HepG2 (cell line): ENCODE data around the gene KCNMB2. TPM values are rescaled to one million over a fixed set of nuclear protein-coding genes. Genes with fewer than 3 reads are reported as not detected.

Experiments used
- ATAC-seq: fragments of 200-7000 bp; cut with Tn5 transposase; 3 replicates; pipeline ENCODE4 v1.9.1; 2020; ENCODE audit warnings: mild to moderate bottlenecking, moderate library complexity
- BruUV-seq: library from RNA; stranded (reverse); fragments of 400-500 nt; replicated peaks from 2 replicates; lab custom pipeline; 2021; lab: Mats Ljungman, UMichigan
- CTCF ChIA-PET: fragments of 300-600 bp; formaldehyde crosslinking; extraction: SDS; loops from one replicate; lab custom pipeline; 2021; ENCODE audit warnings: low total read pairs, inconsistent platforms, low intra/inter-chr PET ratio; lab: Yijun Ruan, JAX
- POLR2A ChIA-PET: fragments of 350-600 bp; sonication (Branson Sonifier 250); formaldehyde crosslinking; loops from one replicate; lab custom pipeline; 2020; ENCODE audit warnings: antibody characterized with exemption, inconsistent platforms; lab: Yijun Ruan, JAX
- DNase-seq: peaks from one replicate; pipeline ENCODE4 v3.0.0-alpha.2; 2015; ENCODE audit warnings: low spot score
- FAIRE-seq: peaks from 3 replicates; lab custom pipeline; 2011; peaks lifted over from hg19 to GRCh38; lab: Jason Lieb, UNC
- H2AFZ ChIP-seq: one replicate; pipeline ENCODE4 v1.6.1; 2011; ENCODE audit warnings: low read length, inconsistent platforms
- H3K27ac ChIP-seq: fragments of 300-600 bp; 3 replicates; pipeline ENCODE4 v1.8.0; 2011; ENCODE audit warnings: mixed run types, mild to moderate bottlenecking, mixed read lengths, low read length, inconsistent platforms; ENCODE audit not compliant: insufficient read depth; ENCODE audit errors: extremely low read length
- H3K27me3 ChIP-seq, 2 experiments: fragments of 200-600 bp in 1 of 2; 2 replicates in 1 of 2; 3 replicates in 1 of 2; pipeline versions ENCODE4 v1.6.0 to v1.8.0; 2011; ENCODE audit warnings: low read length in 2 of 2, mild to moderate bottlenecking in 2 of 2, moderate library complexity in 2 of 2, inconsistent platforms in 1 of 2; ENCODE audit not compliant: insufficient read depth in 2 of 2, control insufficient read depth in 1 of 2
- H3K36me3 ChIP-seq, 2 experiments: fragments of 200-600 bp in 1 of 2; replicated peaks in 1 of 2; 2 replicates in 1 of 2; 3 replicates in 1 of 2; pipeline versions ENCODE4 v1.5.1 to v1.8.0; 2011; ENCODE audit warnings: low read length in 2 of 2, inconsistent platforms in 1 of 2; ENCODE audit not compliant: insufficient read depth in 2 of 2, control insufficient read depth in 1 of 2
- H3K4me1 ChIP-seq: 2 replicates; pipeline ENCODE4 v1.5.1; 2012; ENCODE audit warnings: low read length, inconsistent platforms; ENCODE audit not compliant: insufficient read depth
- H3K4me2 ChIP-seq: 2 replicates; pipeline ENCODE4 v1.6.0; 2011; ENCODE audit warnings: low read depth, low read length, inconsistent platforms
- H3K4me3 ChIP-seq, 3 experiments: fragments of 200-600 bp in 1 of 3; sonication (generic), shearing (Covaris generic) in 1 of 3; replicated peaks in 1 of 3; 2 replicates each; pipeline ENCODE4 v1.5.1; 2011 to 2016; ENCODE audit warnings: low read length in 3 of 3, inconsistent platforms in 2 of 3, low read depth in 2 of 3, mild to moderate bottlenecking in 2 of 3, control low read depth in 1 of 3, mixed read lengths in 1 of 3; ENCODE audit not compliant: insufficient read depth in 1 of 3
- H3K79me2 ChIP-seq: one replicate; pipeline ENCODE4 v1.6.1; 2011; ENCODE audit warnings: low read length, inconsistent platforms; ENCODE audit not compliant: insufficient read depth
- H3K9ac ChIP-seq: 2 replicates; pipeline ENCODE4 v1.6.0; 2011; ENCODE audit warnings: mild to moderate bottlenecking, low read depth, low read length, inconsistent platforms; ENCODE audit not compliant: insufficient read depth
- H3K9me3 ChIP-seq: 2 replicates; pipeline ENCODE4 v1.5.1; 2012; ENCODE audit warnings: mild to moderate bottlenecking, low read length
- H4K20me1 ChIP-seq: 2 replicates; pipeline ENCODE4 v1.6.0; 2011; ENCODE audit warnings: inconsistent platforms, mild to moderate bottlenecking, low read length, moderate library complexity; ENCODE audit not compliant: insufficient read depth
- ARNT2 ChIP-seq: sonication (generic); formaldehyde crosslinking; IDR thresholded peaks from 2 replicates; pipeline ENCODE4 v1.8.0; 2022; ENCODE audit warnings: mild to moderate bottlenecking, low read depth, missing genetic modification reagents, moderate library complexity
- ELF3 ChIP-seq: IDR thresholded peaks from 2 replicates; pipeline ENCODE4 v1.6.1; 2016; ENCODE audit warnings: missing genetic modification reagents, missing compliant biosample characterization
- IRX3 ChIP-seq: sonication (generic); formaldehyde crosslinking; IDR thresholded peaks from 2 replicates; pipeline ENCODE4 v1.8.1; 2023; ENCODE audit warnings: mild to moderate bottlenecking, low read depth, missing genetic modification reagents, borderline replicate concordance
- ISL2 ChIP-seq: sonication (generic); formaldehyde crosslinking; IDR thresholded peaks from 2 replicates; pipeline ENCODE4 v1.5.0; 2020; ENCODE audit warnings: missing genetic modification reagents
- MED1 ChIP-seq: sonication (generic); formaldehyde crosslinking; IDR thresholded peaks from 2 replicates; pipeline ENCODE4 v1.4.0; 2020; ENCODE audit warnings: missing genetic modification reagents
- MEF2D ChIP-seq: sonication (generic); formaldehyde crosslinking; IDR thresholded peaks from 2 replicates; pipeline ENCODE4 v1.5.1; 2020; ENCODE audit warnings: mild to moderate bottlenecking, missing genetic modification reagents
- NCOA2 ChIP-seq: sonication (generic); formaldehyde crosslinking; IDR thresholded peaks from 2 replicates; pipeline ENCODE4 v1.8.0; 2022; ENCODE audit warnings: inconsistent platforms
- NR2F1 ChIP-seq, 2 experiments: fragments of 450-650 bp in 1 of 2; formaldehyde crosslinking in 1 of 2; IDR thresholded peaks; 2 replicates each; pipeline versions ENCODE4 v1.5.0 to v1.6.1; 2016 to 2020; ENCODE audit warnings: mild to moderate bottlenecking in 1 of 2, missing compliant biosample characterization in 1 of 2, missing genetic modification reagents in 1 of 2, moderate library complexity in 1 of 2
- RAD21 ChIP-seq: fragments of 450-650 bp; formaldehyde crosslinking; IDR thresholded peaks from 2 replicates; pipeline ENCODE4 v1.5.0; 2020; ENCODE audit warnings: mild to moderate bottlenecking
- STAT5B ChIP-seq: sonication (generic); formaldehyde crosslinking; IDR thresholded peaks from 2 replicates; pipeline ENCODE4 v1.4.0; 2020; ENCODE audit warnings: missing genetic modification reagents
- ZNF251 ChIP-seq: sonication (generic); formaldehyde crosslinking; IDR thresholded peaks from 2 replicates; pipeline ENCODE4 v1.9.0; 2021; ENCODE audit warnings: mild to moderate bottlenecking, missing genetic modification reagents
- ZNF335 ChIP-seq: sonication (generic); formaldehyde crosslinking; IDR thresholded peaks from 2 replicates; pipeline ENCODE4 v1.4.0; 2020; ENCODE audit warnings: missing genetic modification reagents
- ZNF552 ChIP-seq: sonication (generic); formaldehyde crosslinking; IDR thresholded peaks from 2 replicates; pipeline ENCODE4 v1.9.0; 2022; ENCODE audit warnings: missing genetic modification reagents, mild to moderate bottlenecking, borderline replicate concordance
- WGBS: methylation state at CpG from one replicate; pipeline ENCODE4 v1.1.6; 2017; ENCODE audit warnings: low lambda C conversion rate; 5-methylcytosine and 5-hydroxymethylcytosine counted together
- in situ Hi-C: cut with HindIII; loops from 2 replicates; pipeline ENCODE4 v1.10.0; 2017; ENCODE audit warnings: low pct_unique_long_range_greater_than_20kb; ENCODE audit not compliant: extremely low pct_ligation_motif_present
- intact Hi-C: fragments of 100-400 bp; cut with micrococcal nuclease; formaldehyde crosslinking; loops from one replicate; pipeline ENCODE4 v1.10.0; 2022; ENCODE audit not compliant: unreplicated experiment
- polyA plus RNA-seq, 8 experiments: library from polyadenylated mRNA; depleted of rRNA in 3 of 8; stranded (reverse) in 7 of 8; unstranded in 1 of 8; fragments of >200 nt; fragmentation: Illumina TruSeq in 4 of 8; extraction: Trizol in 4 of 8; gene quantifications; 2 replicates each; pipeline versions ENCODE4 v1.2.1 to v1.2.3, GENCODE V29; 2011 to 2016; ENCODE audit warnings: low read depth in 4 of 8, missing spikeins in 1 of 8, mixed read lengths in 1 of 8; ENCODE audit not compliant: insufficient read depth in 1 of 8
- total RNA-seq, 5 experiments: library from RNA; depleted of rRNA; stranded (reverse); fragments of >200 nt; fragmentation: Illumina TruSeq; extraction: Trizol; gene quantifications; 2 replicates each; pipeline ENCODE4 v1.2.3, GENCODE V29; 2016; ENCODE audit warnings: low read depth in 1 of 5
- TF ChIP-seq, protein P1 (sequence below): fragments of 450-650 bp; IDR thresholded peaks from 2 replicates; pipeline ENCODE4 v1.6.1; 2017

KCNMB2 gene
- total and polyA plus RNA-seq, 2 of the 13 experiments (the other 11 are each of a cell fraction or from before 2014, with no cell fraction given): not detected

DNA sequence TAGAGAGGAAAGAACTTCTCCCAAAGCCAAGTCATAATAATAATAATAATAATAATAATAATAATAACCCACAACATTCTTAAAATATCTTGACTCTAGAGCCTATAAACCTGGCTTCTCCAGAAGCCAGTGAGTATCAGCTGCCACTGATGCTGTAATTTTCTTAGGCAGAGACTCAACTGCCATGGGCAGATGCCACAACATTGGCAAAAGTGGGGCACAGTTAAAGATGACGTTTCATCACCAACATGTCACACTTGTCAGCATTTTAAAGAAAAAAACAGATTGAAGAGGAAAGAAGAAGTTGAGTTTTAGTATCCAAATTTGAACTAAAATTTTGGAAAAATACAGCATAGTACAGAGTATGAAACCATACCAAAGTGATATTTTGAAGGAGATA is 270.4 kb downstream of the KCNMB2 start:
- no peak for FAIRE-seq
- Histone ChIP-seq H3K4me3 (no peak overlapping the region), H3K9me3 (no peaks in the 10 kb centered on the region), H2AFZ (no peak overlapping the region), H3K27ac (no peak overlapping the region), H3K27me3 (no peaks in the 10 kb centered on the region), H4K20me1 (no peaks in the 10 kb centered on the region), H3K4me1 (no peaks in the 10 kb centered on the region), H3K36me3 (no peaks in the 10 kb centered on the region), H3K79me2 (no peaks in the 10 kb centered on the region), H3K4me2 (no peak overlapping the region), H3K9ac (no peak overlapping the region)
- WGBS: 4% methylated on average over 1 of the region's 1 CpG
- ChIA-PET CTCF (no interaction called here), POLR2A (no interaction called here)
- BruUV-seq: no TSS peak
- no peak for TF ChIP-seq STAT5B
- TF ChIP-seq RAD21: no peak
- no peak for TF ChIP-seq ZNF335 (CRISPR knock-in tag)
- no peak for TF ChIP-seq ARNT2 (CRISPR knock-in tag)
- no peak for TF ChIP-seq ZNF251 (CRISPR knock-in tag)
- TF ChIP-seq, protein P1, sequence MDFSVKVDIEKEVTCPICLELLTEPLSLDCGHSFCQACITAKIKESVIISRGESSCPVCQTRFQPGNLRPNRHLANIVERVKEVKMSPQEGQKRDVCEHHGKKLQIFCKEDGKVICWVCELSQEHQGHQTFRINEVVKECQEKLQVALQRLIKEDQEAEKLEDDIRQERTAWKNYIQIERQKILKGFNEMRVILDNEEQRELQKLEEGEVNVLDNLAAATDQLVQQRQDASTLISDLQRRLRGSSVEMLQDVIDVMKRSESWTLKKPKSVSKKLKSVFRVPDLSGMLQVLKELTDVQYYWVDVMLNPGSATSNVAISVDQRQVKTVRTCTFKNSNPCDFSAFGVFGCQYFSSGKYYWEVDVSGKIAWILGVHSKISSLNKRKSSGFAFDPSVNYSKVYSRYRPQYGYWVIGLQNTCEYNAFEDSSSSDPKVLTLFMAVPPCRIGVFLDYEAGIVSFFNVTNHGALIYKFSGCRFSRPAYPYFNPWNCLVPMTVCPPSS: no peak
- TF ChIP-seq NCOA2 (CRISPR knock-in tag): no peak
- no peak for TF ChIP-seq MED1
- TF ChIP-seq MEF2D: no peak
- TF ChIP-seq NR2F1 (CRISPR knock-in tag; IDR thresholded peaks at IDR 0.05): no peak
- no peak for TF ChIP-seq ZNF552 (CRISPR knock-in tag)
- no peak for TF ChIP-seq IRX3 (CRISPR knock-in tag)
- no peak for TF ChIP-seq ISL2
- no peak for TF ChIP-seq ELF3
- in situ Hi-C loops: no loop called here
- no peak for DNase-seq
- intact Hi-C loops: no loop called here
- no peak for ATAC-seq
